GM21367 (cell line): ENCODE data around the gene HMG20B.

ENCODE experiments used
- ATAC-seq: cut with Tn5 transposase; IDR thresholded peaks from one replicate; pipeline ENCODE4 v1.9.1; 2021; ENCODE audit not compliant: unreplicated experiment

The HMG20B gene

GRCh38 chr19:3618811-3619630 is 46.3 kb downstream of the HMG20B start:
- no peak for ATAC-seq

GRCh38 chr19:3619631-3620012 is 46.9 kb downstream of the HMG20B start:
- no peak for ATAC-seq

- ATAC-seq = no peak
Observed at GRCh38 chr19:3620145-3620816, 47.5 kb downstream of the HMG20B start.

- ATAC-seq = no peak
Observed at GRCh38 chr19:3620817-3621547, 48.2 kb downstream of the HMG20B start.

- no peak for ATAC-seq
Observed at GRCh38 chr19:3621689-3622088, 48.9 kb downstream of the HMG20B start.

- ATAC-seq = no peak
Observed at GRCh38 chr19:3622224-3622623, 49.5 kb downstream of the HMG20B start.

- ATAC-seq = no peak
Observed at GRCh38 chr19:3623716-3624115, 51.0 kb downstream of the HMG20B start.

GRCh38 chr19:3625996-3626472 is 53.3 kb downstream of the HMG20B start:
- ATAC-seq = peak; percentile 9

GRCh38 chr19:3626473-3627350 is 54.0 kb downstream of the HMG20B start, which contains the start of gene CACTIN:
Gene CACTIN (minus strand): TSS chr19:3626790. CDS start chr19:3626762, 28 bp downstream.
- ATAC-seq = peak; percentile 64

GRCh38 chr19:3627351-3627723 is 54.6 kb downstream of the HMG20B start:
- ATAC-seq = no peak
